K562 (cell line): Measurements from ENCODE around the gene IL13. TPM values are rescaled to one million over a fixed set of nuclear protein-coding genes. Genes with fewer than 3 reads are reported as not detected.

Experiments used
- ADNP ChIP-seq: fragments of 200-800 bp; sonication (Bioruptor generic); IDR thresholded peaks from 2 replicates; pipeline ENCODE4 v1.6.1; 2016; ENCODE audit warnings: missing genetic modification characterization, missing compliant biosample characterization
- MYC ChIP-seq, 2 experiments: fragments of 250-450 bp in 1 of 2; sonication (Bioruptor Pico) in 1 of 2; IDR thresholded peaks; 2 replicates each; pipeline versions ENCODE4 v1.5.1 to v1.6.1; 2012 to 2021; ENCODE audit warnings: low read depth in 2 of 2, borderline replicate concordance in 1 of 2, improper control_type of control experiment in 1 of 2, low read length in 1 of 2, mild to moderate bottlenecking in 1 of 2, moderate library complexity in 1 of 2
- RAD51 ChIP-seq: fragments of 450-650 bp; IDR thresholded peaks from 2 replicates; pipeline ENCODE4 v1.7.1; 2016; ENCODE audit warnings: low read depth, mild to moderate bottlenecking, borderline replicate concordance
- TAF1 ChIP-seq: IDR thresholded peaks from 2 replicates; pipeline ENCODE4 v1.6.1; 2011; ENCODE audit warnings: mild to moderate bottlenecking, low read length, moderate library complexity; ENCODE audit not compliant: insufficient read depth, control insufficient read depth, severe bottlenecking; ENCODE audit errors: extremely low read depth
- THRAP3 ChIP-seq: fragments of 450-650 bp; IDR thresholded peaks from 2 replicates; pipeline ENCODE4 v1.6.1; 2016; ENCODE audit warnings: mild to moderate bottlenecking, inconsistent platforms, borderline replicate concordance
- polyA plus RNA-seq, 8 experiments: library from polyadenylated mRNA; depleted of rRNA in 4 of 8; stranded (reverse) in 5 of 8; unstranded in 3 of 8; fragments of >200 nt; fragmentation: Nextera tagmentation in 2 of 8; fragmentation: Illumina TruSeq in 1 of 8; extraction: Ambion mirVana in 2 of 8; extraction: Trizol in 1 of 8; gene quantifications; 2 replicates each; pipeline versions ENCODE4 v1.2.1 to v1.2.3, GENCODE V29; 2011 to 2014; ENCODE audit warnings: inconsistent platforms in 1 of 8, missing spikeins in 1 of 8
- total RNA-seq, 7 experiments: library from RNA; depleted of rRNA in 6 of 7; stranded (reverse); fragments of >200 nt in 6 of 7; fragmentation: Illumina TruSeq in 2 of 7; extraction: Trizol in 2 of 7; gene quantifications; 2 replicates each; pipeline versions ENCODE4 v1.2.1 to v1.2.3, GENCODE V29; 2011 to 2021; ENCODE audit warnings: low replicate concordance in 1 of 7
- TF ChIP-seq, protein P1 (sequence below): fragments of 450-650 bp; formaldehyde crosslinking; IDR thresholded peaks from 2 replicates; pipeline ENCODE4 v1.4.0; 2022; ENCODE audit warnings: missing genetic modification characterization
- TF ChIP-seq, protein P2 (sequence below): fragments of 450-650 bp; formaldehyde crosslinking; IDR thresholded peaks from 2 replicates; pipeline ENCODE4 v1.4.0; 2020; ENCODE audit warnings: mild to moderate bottlenecking, mixed read lengths
- TF ChIP-seq, protein P3 (sequence below): fragments of 250-450 bp; sonication (Bioruptor Pico); IDR thresholded peaks from 2 replicates; pipeline ENCODE4 v1.5.0; 2021; ENCODE audit warnings: mild to moderate bottlenecking, borderline replicate concordance

IL13 gene
- total and polyA plus RNA-seq, 9 of the 15 experiments (the other 6 are each of a cell fraction or from before 2014, with no cell fraction given), result not detected

DNA sequence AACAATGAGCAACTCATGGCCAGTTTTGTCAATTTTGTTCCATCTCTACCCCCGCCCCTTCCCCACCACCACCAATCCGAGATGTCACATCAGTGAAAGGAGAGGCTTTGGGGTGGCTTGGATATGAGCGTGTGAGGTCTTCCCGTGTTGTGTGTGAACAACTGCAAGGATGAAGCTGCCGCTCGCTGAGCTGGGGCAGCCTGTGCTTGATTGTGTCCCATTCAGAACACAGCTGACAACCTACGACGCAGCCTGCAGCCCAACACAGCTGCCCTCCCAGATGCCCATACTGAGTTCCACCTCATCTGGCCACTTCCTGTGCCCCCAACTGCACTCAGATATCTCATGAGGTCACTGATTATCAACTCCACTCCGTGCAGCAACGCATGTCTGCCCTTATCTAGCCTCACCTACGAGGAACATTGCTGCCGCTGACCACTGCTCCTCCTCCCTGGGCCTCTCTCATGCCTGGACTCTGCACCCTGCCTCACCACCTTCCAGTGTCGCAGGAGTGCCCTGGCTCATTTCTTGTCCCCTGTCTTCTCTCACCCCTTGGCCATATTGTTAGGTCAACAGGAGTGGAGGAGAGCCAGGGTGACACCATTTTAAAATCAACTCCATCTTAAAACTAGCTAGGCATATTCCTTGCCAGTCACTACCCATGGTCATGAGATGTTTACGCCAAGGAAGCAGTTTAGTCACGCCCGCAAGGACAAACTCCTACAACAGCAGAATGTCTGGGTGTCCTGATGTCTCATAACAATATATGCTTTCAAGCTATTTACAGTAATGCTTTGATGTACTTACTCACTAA lies 8.5 kb downstream of the IL13 start (continued):
- TF ChIP-seq, protein P1, sequence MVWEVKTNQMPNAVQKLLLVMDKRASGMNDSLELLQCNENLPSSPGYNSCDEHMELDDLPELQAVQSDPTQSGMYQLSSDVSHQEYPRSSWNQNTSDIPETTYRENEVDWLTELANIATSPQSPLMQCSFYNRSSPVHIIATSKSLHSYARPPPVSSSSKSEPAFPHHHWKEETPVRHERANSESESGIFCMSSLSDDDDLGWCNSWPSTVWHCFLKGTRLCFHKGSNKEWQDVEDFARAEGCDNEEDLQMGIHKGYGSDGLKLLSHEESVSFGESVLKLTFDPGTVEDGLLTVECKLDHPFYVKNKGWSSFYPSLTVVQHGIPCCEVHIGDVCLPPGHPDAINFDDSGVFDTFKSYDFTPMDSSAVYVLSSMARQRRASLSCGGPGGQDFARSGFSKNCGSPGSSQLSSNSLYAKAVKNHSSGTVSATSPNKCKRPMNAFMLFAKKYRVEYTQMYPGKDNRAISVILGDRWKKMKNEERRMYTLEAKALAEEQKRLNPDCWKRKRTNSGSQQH (CRISPR knock-in tag), result peak; percentile 89
- TF ChIP-seq, protein P2, sequence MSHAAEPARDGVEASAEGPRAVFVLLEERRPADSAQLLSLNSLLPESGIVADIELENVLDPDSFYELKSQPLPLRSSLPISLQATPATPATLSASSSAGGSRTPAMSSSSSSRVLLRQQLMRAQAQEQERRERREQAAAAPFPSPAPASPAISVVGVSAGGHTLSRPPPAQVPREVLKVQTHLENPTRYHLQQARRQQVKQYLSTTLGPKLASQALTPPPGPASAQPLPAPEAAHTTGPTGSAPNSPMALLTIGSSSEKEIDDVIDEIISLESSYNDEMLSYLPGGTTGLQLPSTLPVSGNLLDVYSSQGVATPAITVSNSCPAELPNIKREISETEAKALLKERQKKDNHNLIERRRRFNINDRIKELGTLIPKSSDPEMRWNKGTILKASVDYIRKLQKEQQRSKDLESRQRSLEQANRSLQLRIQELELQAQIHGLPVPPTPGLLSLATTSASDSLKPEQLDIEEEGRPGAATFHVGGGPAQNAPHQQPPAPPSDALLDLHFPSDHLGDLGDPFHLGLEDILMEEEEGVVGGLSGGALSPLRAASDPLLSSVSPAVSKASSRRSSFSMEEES, result peak; percentile 71
- peak; percentile 20; the same call in 1 of the 2 replicates for TF ChIP-seq MYC (IDR thresholded peaks at IDR 0.05; ENCODE audit: low read depth, low read length)
- peak; percentile 92 for TF ChIP-seq MYC (CRISPR knock-in tag; IDR thresholded peaks at IDR 0.05; ENCODE audit: borderline replicate concordance, low read depth)
- no peak for TF ChIP-seq THRAP3
- peak; percentile 19 for TF ChIP-seq TAF1
- TF ChIP-seq RAD51, result no peak
- 0 out of 2 replicates have a peak, but pooled peaks have one; percentile 16 for TF ChIP-seq ADNP (tag)
- TF ChIP-seq, protein P3, sequence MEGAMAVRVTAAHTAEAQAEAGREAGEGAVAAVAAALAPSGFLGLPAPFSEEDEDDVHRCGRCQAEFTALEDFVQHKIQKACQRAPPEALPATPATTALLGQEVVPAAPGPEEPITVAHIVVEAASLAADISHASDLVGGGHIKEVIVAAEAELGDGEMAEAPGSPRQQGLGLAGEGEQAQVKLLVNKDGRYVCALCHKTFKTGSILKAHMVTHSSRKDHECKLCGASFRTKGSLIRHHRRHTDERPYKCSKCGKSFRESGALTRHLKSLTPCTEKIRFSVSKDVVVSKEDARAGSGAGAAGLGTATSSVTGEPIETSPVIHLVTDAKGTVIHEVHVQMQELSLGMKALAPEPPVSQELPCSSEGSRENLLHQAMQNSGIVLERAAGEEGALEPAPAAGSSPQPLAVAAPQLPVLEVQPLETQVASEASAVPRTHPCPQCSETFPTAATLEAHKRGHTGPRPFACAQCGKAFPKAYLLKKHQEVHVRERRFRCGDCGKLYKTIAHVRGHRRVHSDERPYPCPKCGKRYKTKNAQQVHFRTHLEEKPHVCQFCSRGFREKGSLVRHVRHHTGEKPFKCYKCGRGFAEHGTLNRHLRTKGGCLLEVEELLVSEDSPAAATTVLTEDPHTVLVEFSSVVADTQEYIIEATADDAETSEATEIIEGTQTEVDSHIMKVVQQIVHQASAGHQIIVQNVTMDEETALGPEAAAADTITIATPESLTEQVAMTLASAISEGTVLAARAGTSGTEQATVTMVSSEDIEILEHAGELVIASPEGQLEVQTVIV (CRISPR knock-in tag), result peak; percentile 84
- TF ChIP-seq, all 486 proteins: peak for 225
